Lung (tissue), 12 donors: Measurements from ENCODE around the gene TBC1D4. TPM values are rescaled to one million over a fixed set of nuclear protein-coding genes. Genes with fewer than 3 reads are reported as not detected.

ENCODE experiments used
- ATAC-seq: fragments of 200-7000 bp; cut with Tn5 transposase; one replicate; pipeline ENCODE4 v1.9.1; 2020; ENCODE audit warnings: moderate number of reproducible peaks; ENCODE audit not compliant: insufficient read depth, low FRiP score
- DNase-seq, 3 donors: peaks; one replicate each; pipeline ENCODE4 v3.0.0-alpha.2; 2013 to 2017
- H3K27ac ChIP-seq, 2 donors: one replicate each; pipeline ENCODE4 v1.5.1; 2013; ENCODE audit warnings: mild to moderate bottlenecking in 2 of 2, moderate library complexity in 2 of 2, control low read depth in 1 of 2, inconsistent platforms in 1 of 2, low read depth in 1 of 2, low read length in 1 of 2
- H3K27me3 ChIP-seq, 3 donors: one replicate each; pipeline ENCODE4 v1.5.1; 2013; ENCODE audit warnings: low read length in 2 of 3; ENCODE audit not compliant: control insufficient read depth in 3 of 3, insufficient read depth in 3 of 3
- H3K36me3 ChIP-seq, 4 donors: one replicate each; pipeline ENCODE4 v1.5.1; 2013; ENCODE audit warnings: low read length in 4 of 4, mild to moderate bottlenecking in 1 of 4, moderate library complexity in 1 of 4; ENCODE audit not compliant: control insufficient read depth in 4 of 4, insufficient read depth in 4 of 4
- H3K4me1 ChIP-seq, 5 donors: one replicate each; pipeline ENCODE4 v1.5.1; 2013; ENCODE audit warnings: low read length in 5 of 5, mild to moderate bottlenecking in 2 of 5, moderate library complexity in 1 of 5; ENCODE audit not compliant: control insufficient read depth in 5 of 5, insufficient read depth in 5 of 5
- H3K4me3 ChIP-seq: one replicate; pipeline ENCODE4 v1.5.1; 2013; ENCODE audit warnings: mild to moderate bottlenecking, control low read depth, moderate library complexity
- H3K9ac ChIP-seq, 2 donors: one replicate each; pipeline ENCODE4 v1.5.1; 2013; ENCODE audit warnings: low read length in 2 of 2, control low read depth in 1 of 2; ENCODE audit not compliant: insufficient read depth in 1 of 2
- H3K9me3 ChIP-seq, 4 donors: one replicate each; pipeline ENCODE4 v1.5.1; 2013; ENCODE audit warnings: low read length in 3 of 4, mild to moderate bottlenecking in 1 of 4, moderate library complexity in 1 of 4; ENCODE audit not compliant: control insufficient read depth in 4 of 4, insufficient read depth in 3 of 4
- WGBS, 2 donors: extraction: QIAGEN DNeasy Blood & Tissue Kit; methylation state at CpG; one replicate each; pipeline ENCODE4 v1.1.7; 2013; 5-methylcytosine and 5-hydroxymethylcytosine counted together
- polyA plus RNA-seq, 2 donors: library from polyadenylated mRNA; stranded (reverse); fragments of 200-250 nt; gene quantifications; one replicate each; pipeline ENCODE4 v1.2.1, GENCODE V29; 2013
- total RNA-seq, 2 donors: library from RNA; depleted of rRNA in 1 of 2; stranded (reverse); fragments of >200 nt in 1 of 2; gene quantifications; one replicate each; pipeline ENCODE4 v1.2.1, GENCODE V29; 2014 to 2021
- TF ChIP-seq, protein P1 (sequence below): IDR thresholded peaks from 2 replicates; pipeline ENCODE4 v1.5.1; 2012; ENCODE audit warnings: mild to moderate bottlenecking; ENCODE audit errors: control extremely low read depth, extremely low read depth
- donor health status: control.
- donor health status: control.
- donor health status: Bipolar disorder and iron deficiency.
- donor health status: healthy.
- donor health status: DM: yes; HTN: yes; CAD: no.

TBC1D4 gene
- total and polyA plus RNA-seq, 4 donors: 4.3 to 26.4 (median 14.0) TPM

DNA sequence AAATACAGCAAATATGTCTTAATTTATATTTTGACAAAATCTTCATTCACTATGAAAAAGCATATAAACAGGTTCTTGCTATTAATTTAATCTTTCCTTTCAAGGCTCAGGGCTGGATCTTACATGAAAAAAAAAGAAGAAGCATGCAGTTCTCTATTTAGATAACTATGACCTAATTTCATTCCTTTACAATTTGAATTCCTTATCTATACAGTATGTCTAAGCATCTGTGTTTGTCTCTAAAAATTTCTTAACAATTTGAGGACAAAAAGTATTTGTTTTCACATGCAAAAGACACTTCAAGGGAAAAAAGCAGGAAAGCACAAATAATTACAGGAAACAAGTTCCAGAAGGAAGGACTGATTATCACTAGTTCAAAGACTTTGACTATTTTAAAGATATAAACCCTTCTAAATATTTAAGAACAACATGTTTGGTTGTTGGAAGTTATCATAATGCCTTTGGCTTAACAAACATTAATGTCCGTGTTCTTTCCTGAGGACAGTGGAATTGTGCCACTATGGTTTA, 157.5 kb downstream of the TBC1D4 start:
- no peak for ATAC-seq
- Histone ChIP-seq H3K4me1 (peaks cover 0 to 14% (median 5%) of the 10 kb centered on the region in 5 donors), H3K27ac (no peak overlapping the region), H3K9ac (peak overlapping the region in 1 of 2 donors; percentile 19), H3K4me3 (no peak overlapping the region), H3K27me3 (no peaks in the 10 kb centered on the region), H3K9me3 (no peaks in the 10 kb centered on the region), H3K36me3 (peaks cover 0 to 6% (median 0%) of the 10 kb centered on the region in 4 donors)
- 62 to 83% methylated on average over 1 of the region's 1 CpG for WGBS, 2 donors
- TF ChIP-seq, protein P1, sequence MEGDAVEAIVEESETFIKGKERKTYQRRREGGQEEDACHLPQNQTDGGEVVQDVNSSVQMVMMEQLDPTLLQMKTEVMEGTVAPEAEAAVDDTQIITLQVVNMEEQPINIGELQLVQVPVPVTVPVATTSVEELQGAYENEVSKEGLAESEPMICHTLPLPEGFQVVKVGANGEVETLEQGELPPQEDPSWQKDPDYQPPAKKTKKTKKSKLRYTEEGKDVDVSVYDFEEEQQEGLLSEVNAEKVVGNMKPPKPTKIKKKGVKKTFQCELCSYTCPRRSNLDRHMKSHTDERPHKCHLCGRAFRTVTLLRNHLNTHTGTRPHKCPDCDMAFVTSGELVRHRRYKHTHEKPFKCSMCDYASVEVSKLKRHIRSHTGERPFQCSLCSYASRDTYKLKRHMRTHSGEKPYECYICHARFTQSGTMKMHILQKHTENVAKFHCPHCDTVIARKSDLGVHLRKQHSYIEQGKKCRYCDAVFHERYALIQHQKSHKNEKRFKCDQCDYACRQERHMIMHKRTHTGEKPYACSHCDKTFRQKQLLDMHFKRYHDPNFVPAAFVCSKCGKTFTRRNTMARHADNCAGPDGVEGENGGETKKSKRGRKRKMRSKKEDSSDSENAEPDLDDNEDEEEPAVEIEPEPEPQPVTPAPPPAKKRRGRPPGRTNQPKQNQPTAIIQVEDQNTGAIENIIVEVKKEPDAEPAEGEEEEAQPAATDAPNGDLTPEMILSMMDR: no peak
- no peak for DNase-seq

DNA sequence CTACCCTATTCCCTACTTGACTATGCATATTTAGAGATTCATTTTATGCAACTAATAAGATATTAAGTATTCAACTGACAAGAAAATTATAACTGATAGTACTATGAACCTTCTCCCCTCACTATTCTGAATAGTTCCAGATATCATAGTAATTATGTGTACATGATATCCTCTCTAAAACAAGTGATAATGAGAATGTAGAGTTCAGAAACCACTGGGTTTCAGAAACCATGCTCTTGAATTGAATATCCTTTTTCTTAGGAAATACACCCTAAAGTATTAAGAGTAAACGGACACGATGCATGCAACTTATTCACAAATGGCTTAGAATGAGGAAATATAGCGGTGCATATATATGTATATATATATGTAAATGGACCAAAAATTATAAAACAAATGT, 160.9 kb downstream of the TBC1D4 start:
- WGBS, 2 donors: 93% methylated on average over 3 of the region's 3 CpGs
- peaks cover 0 to 10% (median 3%) of the 10 kb centered on the region in 5 donors for H3K4me1 ChIP-seq
- DNase-seq: no peak
- H3K9ac ChIP-seq: no peak overlapping the region
- H3K9me3 ChIP-seq: no peaks in the 10 kb centered on the region
- TF ChIP-seq, protein P1: no peak
- no peak overlapping the region for H3K27ac ChIP-seq
- peaks cover 0 to 6% (median 1%) of the 10 kb centered on the region in 4 donors for H3K36me3 ChIP-seq
- ATAC-seq: no peak
- no peaks in the 10 kb centered on the region for H3K27me3 ChIP-seq
- H3K4me3 ChIP-seq: no peak overlapping the region

DNA sequence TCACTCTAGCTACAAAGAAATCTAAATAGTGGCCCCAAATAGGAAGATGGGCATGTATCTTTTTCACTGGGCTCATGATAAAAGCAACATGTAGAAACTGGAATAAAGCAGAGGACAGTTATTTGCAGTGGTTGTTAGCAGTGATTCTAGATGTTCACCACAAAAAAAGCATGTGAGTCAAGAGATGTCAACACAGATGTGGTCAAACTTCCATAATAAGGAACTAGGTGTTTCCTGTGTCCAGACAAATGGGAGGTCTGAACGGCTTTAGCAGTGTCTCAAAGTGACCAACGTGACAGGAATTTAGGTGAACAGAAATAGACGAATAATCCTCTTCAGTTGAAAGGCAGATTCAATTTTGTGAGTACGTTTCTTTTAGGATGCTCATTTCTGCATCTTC, 162.7 kb downstream of the TBC1D4 start:
- no peaks in the 10 kb centered on the region for H3K9me3 ChIP-seq
- ATAC-seq: peak; percentile 19
- no peak for DNase-seq
- TF ChIP-seq, protein P1: no peak
- no peak overlapping the region for H3K27ac ChIP-seq
- H3K9ac ChIP-seq: no peak overlapping the region
- H3K4me1 ChIP-seq: peaks cover 0 to 14% (median 4%) of the 10 kb centered on the region in 5 donors
- H3K36me3 ChIP-seq: peaks cover 0 to 2% (median 1%) of the 10 kb centered on the region in 4 donors
- H3K27me3 ChIP-seq: no peaks in the 10 kb centered on the region
- H3K4me3 ChIP-seq: no peak overlapping the region
- whole genome bisulfite sequencing, 2 donors: 58 to 63% methylated on average over 4 of the region's 4 CpGs
